PC-9 (cell line): Measurements from ENCODE around the gene HENMT1.

Source experiments
- EZH2 ChIP-seq: fragments of 200-600 bp; sonication (generic); IDR thresholded peaks from 2 replicates; pipeline ENCODE4 v1.8.0; 2017; ENCODE audit warnings: antibody characterized with exemption, low read depth
- TF ChIP-seq, protein P1 (sequence below): fragments of 200-600 bp; sonication (generic); conservative IDR thresholded peaks from 2 replicates; pipeline ENCODE4 v1.6.1; 2017; ENCODE audit warnings: mixed run types, antibody characterized with exemption, mild to moderate bottlenecking, moderate library complexity

DNA sequence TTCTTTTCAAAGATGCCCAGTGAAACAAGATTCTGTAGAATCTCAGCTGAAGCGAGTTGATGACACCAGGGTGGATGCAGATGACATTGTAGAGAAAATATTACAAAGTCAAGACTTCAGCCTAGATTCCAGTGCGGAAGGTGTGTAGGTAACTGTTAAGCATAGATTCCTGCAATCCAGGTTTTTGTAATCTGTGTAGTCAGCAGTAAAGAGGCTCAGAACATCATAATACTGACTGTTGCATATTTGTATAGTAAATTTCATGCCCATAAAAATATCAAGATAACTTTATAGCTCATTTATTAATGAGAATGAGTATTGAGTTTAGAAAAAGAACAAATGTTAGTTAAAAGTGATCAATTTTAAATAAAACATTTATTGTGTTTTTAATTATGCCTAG is 32.2 kb downstream of the HENMT1 start:
- TF ChIP-seq, protein P1, sequence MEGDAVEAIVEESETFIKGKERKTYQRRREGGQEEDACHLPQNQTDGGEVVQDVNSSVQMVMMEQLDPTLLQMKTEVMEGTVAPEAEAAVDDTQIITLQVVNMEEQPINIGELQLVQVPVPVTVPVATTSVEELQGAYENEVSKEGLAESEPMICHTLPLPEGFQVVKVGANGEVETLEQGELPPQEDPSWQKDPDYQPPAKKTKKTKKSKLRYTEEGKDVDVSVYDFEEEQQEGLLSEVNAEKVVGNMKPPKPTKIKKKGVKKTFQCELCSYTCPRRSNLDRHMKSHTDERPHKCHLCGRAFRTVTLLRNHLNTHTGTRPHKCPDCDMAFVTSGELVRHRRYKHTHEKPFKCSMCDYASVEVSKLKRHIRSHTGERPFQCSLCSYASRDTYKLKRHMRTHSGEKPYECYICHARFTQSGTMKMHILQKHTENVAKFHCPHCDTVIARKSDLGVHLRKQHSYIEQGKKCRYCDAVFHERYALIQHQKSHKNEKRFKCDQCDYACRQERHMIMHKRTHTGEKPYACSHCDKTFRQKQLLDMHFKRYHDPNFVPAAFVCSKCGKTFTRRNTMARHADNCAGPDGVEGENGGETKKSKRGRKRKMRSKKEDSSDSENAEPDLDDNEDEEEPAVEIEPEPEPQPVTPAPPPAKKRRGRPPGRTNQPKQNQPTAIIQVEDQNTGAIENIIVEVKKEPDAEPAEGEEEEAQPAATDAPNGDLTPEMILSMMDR: no peak
- no peak for TF ChIP-seq EZH2
